ENCODE data around the gene AGER. TPM values are rescaled to one million over a fixed set of nuclear protein-coding genes. Genes with fewer than 3 reads are reported as not detected.
"Not testable (repeated sequence)": the region's sequence is repeated elsewhere in the genome, so short reads cannot be mapped to it uniquely, and the experiment has no call there.

AGER gene
- total RNA-seq, 1 experiment from 2014 or later = 14.3 TPM

DNA sequence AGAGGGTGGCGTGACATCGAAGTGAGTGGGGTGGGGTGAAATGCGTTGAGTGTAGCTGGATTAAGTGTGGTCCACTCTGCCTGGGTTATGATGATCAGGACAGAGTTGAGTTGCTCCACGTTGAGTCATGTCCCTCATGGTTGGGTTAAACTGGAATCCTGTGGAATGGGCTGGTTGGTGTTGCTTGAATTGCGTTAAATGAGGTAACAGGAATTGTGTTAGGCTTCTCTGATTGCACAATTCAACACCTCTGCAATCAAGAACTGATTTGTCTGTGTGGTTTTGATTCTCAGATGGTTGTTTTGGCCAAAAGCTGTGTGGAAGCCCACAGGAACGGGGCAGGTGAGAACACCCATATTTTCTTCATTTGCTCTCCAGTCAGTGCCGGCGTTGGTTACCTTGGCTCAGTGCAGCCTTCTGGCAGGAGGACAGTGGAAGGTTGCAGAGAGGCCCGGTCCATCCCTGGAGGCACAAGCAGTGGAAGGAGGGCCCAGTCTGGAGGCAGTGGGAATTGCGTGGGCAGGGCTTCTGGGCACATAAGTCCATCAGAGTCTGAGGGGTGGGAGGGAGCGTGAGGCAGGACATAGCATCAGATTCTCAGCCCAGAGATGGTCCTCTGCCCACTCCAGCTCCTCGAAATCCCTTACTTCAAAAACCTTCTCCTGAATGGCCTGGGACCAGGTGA, 28.2 kb upstream of the AGER start:
- H3K23me2 ChIP-seq (ENCODE audit: insufficient read length, low read depth, low read length, poor library complexity, severe bottlenecking) = peaks cover 3% of the 10 kb centered on the region
- Mint-ChIP-seq H3K27me3 (ENCODE audit: low read depth) (peaks cover 5% of the 10 kb centered on the region; the same call in 1 of the 2 replicates), H3K4me1 (no peaks in the 10 kb centered on the region), H3K36me3 (ENCODE audit: insufficient read depth in 1 of 3, low read depth in 3 of 3) (peaks cover 0 to 1% (median 0%) of the 10 kb centered on the region in 3 experiments; a peak in 1 of 7 replicates), H3K9me3 (no peaks in the 10 kb centered on the region; a peak in 1 of 5 replicates), H3K27ac (no peak overlapping the region), H3K4me3 (no peak overlapping the region)
- WGBS (ENCODE audit: extremely low coverage, insufficient read length, low lambda C conversion rate) = no CpG with 5 or more reads among the region's 12 CpGs
- H3K9me3 ChIP-seq (ENCODE audit: control insufficient read depth, low read depth, low read length) = no peaks in the 10 kb centered on the region
- H4K5ac ChIP-seq (ENCODE audit: insufficient read length, low read depth, low read length) = no peak overlapping the region
- H3K27ac ChIP-seq (ENCODE audit: insufficient read length, low read depth, low read length) = no peak overlapping the region
- no peak overlapping the region for H2AK5ac ChIP-seq (ENCODE audit: insufficient read length, low read length)
- H3K4ac ChIP-seq (ENCODE audit: low read depth, low read length) = no peak overlapping the region
- H3K14ac ChIP-seq (ENCODE audit: insufficient read depth, low read length) = peak overlapping the region; percentile 49; the same call in 1 of the 2 replicates
- no peak overlapping the region for H2BK15ac ChIP-seq (ENCODE audit: low read depth, low read length)
- no peak overlapping the region for H4K91ac ChIP-seq (ENCODE audit: insufficient read length, low read depth, low read length)
- H3K27me3 ChIP-seq (ENCODE audit: insufficient read depth, low read length) = no peaks in the 10 kb centered on the region
- no peak overlapping the region for H3K23ac ChIP-seq (ENCODE audit: insufficient read length, low read depth, low read length)
- H3K4me1 ChIP-seq (ENCODE audit: insufficient read depth, low read length) = no peaks in the 10 kb centered on the region
- no peak overlapping the region for H3T11ph ChIP-seq (ENCODE audit: low read length)
- H2BK120ac ChIP-seq (ENCODE audit: low read depth, low read length, poor library complexity, severe bottlenecking) = no peak overlapping the region
- no peak overlapping the region for H2AFZ ChIP-seq (ENCODE audit: low read length)
- no peak overlapping the region for H2BK5ac ChIP-seq (ENCODE audit: insufficient read length, low read length)
- no peaks in the 10 kb centered on the region for H4K20me1 ChIP-seq (ENCODE audit: control insufficient read depth, insufficient read depth, insufficient read length)
- DNase-seq = no peak
- H3K79me2 ChIP-seq (ENCODE audit: insufficient read depth, low read length) = no peaks in the 10 kb centered on the region
- no peak overlapping the region for H2BK12ac ChIP-seq (ENCODE audit: insufficient read length, low read depth, low read length)
- no peak for TF ChIP-seq CTCF (conservative IDR thresholded peaks at IDR 0.05)
- no peaks in the 10 kb centered on the region for H3K79me1 ChIP-seq (ENCODE audit: insufficient read depth, low read depth, low read length, poor library complexity, severe bottlenecking)
- H3K56ac ChIP-seq (ENCODE audit: insufficient read length, low read depth, low read length) = no peak overlapping the region
- no peak overlapping the region for H3K18ac ChIP-seq (ENCODE audit: insufficient read length, low read depth, low read length)
- no peak overlapping the region for H2BK20ac ChIP-seq (ENCODE audit: low read depth, low read length, poor library complexity, severe bottlenecking)
- no peak overlapping the region for H3K9ac ChIP-seq (ENCODE audit: extremely low read depth, insufficient read length, low read length)
- H4K8ac ChIP-seq (replicated peaks; ENCODE audit: insufficient read length, low read depth, low read length) = no peak overlapping the region
- H3K4me2 ChIP-seq (ENCODE audit: insufficient read depth, insufficient read length, low read length) = no peak overlapping the region

DNA sequence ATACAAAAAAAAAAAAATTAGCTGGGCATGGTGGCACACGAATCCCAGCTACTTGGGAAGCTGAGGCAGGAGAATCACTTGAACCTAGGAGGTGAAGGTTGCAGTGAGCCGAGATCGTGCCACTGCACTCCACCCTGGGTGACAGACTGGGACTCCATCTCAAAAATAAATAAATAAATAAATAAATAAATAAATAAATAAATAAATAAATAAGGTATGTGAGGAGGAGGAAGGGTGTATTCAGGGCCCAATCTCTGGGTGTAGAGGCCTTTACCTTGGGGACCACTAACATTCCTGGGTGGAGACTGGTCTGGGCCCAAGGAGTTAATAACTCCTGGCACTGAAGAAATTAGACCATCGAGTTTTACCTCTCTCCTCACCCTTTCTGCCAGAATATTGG, 27.4 kb upstream of the AGER start:
- not testable (repeated sequence) for H3T11ph ChIP-seq (ENCODE audit: low read length); H3K18ac ChIP-seq (ENCODE audit: insufficient read length, low read depth, low read length); H2BK120ac ChIP-seq (ENCODE audit: low read depth, low read length, poor library complexity, severe bottlenecking); H3K23me2 ChIP-seq (ENCODE audit: insufficient read length, low read depth, low read length, poor library complexity, severe bottlenecking); H3K56ac ChIP-seq (ENCODE audit: insufficient read length, low read depth, low read length); H3K4me3 Mint-ChIP-seq; H2AFZ ChIP-seq (ENCODE audit: low read length); H3K4me1 ChIP-seq (ENCODE audit: insufficient read depth, low read length); H2AK5ac ChIP-seq (ENCODE audit: insufficient read length, low read length); H3K4me2 ChIP-seq (ENCODE audit: insufficient read depth, insufficient read length, low read length); H4K8ac ChIP-seq (replicated peaks; ENCODE audit: insufficient read length, low read depth, low read length); H2BK12ac ChIP-seq (ENCODE audit: insufficient read length, low read depth, low read length); DNase-seq; H3K79me1 ChIP-seq (ENCODE audit: insufficient read depth, low read depth, low read length, poor library complexity, severe bottlenecking); H3K14ac ChIP-seq (ENCODE audit: insufficient read depth, low read length); H3K27me3 ChIP-seq (ENCODE audit: insufficient read depth, low read length); H2BK20ac ChIP-seq (ENCODE audit: low read depth, low read length, poor library complexity, severe bottlenecking); H3K9me3 ChIP-seq (ENCODE audit: control insufficient read depth, low read depth, low read length); H3K79me2 ChIP-seq (ENCODE audit: insufficient read depth, low read length); H2BK15ac ChIP-seq (ENCODE audit: low read depth, low read length); H3K27ac Mint-ChIP-seq; H3K4ac ChIP-seq (ENCODE audit: low read depth, low read length); H4K5ac ChIP-seq (ENCODE audit: insufficient read length, low read depth, low read length); H4K20me1 ChIP-seq (ENCODE audit: control insufficient read depth, insufficient read depth, insufficient read length); H3K27me3 Mint-ChIP-seq (ENCODE audit: low read depth); H3K36me3 Mint-ChIP-seq (ENCODE audit: insufficient read depth in 1 of 3, low read depth in 3 of 3); H3K27ac ChIP-seq (ENCODE audit: insufficient read length, low read depth, low read length); H4K91ac ChIP-seq (ENCODE audit: insufficient read length, low read depth, low read length); H3K9me3 Mint-ChIP-seq; H2BK5ac ChIP-seq (ENCODE audit: insufficient read length, low read length); H3K23ac ChIP-seq (ENCODE audit: insufficient read length, low read depth, low read length); H3K9ac ChIP-seq (ENCODE audit: extremely low read depth, insufficient read length, low read length); H3K4me1 Mint-ChIP-seq
- WGBS (ENCODE audit: extremely low coverage, insufficient read length, low lambda C conversion rate) = no CpG with 5 or more reads among the region's 4 CpGs
